Activated T-cell treated with anti-CD3 and anti-CD28 coated beads, Interleukin-2, amount 50 U/mL, for 1 hour (primary cell): ENCODE measurements around the gene NUBP2.

Source experiments
- DNase-seq: peaks from one replicate; pipeline ENCODE4 v3.0.0-alpha.2; 2020

NUBP2 gene

DNA sequence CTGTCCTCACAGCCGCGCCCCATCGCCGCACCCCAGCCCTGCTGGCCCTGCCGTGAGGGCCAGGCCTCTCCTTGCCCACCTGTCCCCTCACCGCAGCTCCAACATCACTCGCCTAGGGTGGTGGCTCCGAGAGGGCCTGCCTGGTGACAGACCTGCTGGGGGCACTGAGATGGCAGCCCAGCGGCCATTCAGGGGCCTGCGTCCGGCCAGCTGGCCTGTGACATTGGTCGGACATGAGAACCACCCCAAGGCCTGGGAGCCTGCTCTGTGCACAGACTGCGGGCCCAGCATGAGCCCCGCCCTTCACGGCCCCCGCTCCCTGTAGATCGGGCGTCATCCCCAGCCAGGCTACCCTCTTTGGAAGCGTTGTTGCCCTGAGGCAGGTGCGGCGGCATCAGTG lies 23.2 kb upstream of the NUBP2 start:
- DNase-seq: no peak

DNA sequence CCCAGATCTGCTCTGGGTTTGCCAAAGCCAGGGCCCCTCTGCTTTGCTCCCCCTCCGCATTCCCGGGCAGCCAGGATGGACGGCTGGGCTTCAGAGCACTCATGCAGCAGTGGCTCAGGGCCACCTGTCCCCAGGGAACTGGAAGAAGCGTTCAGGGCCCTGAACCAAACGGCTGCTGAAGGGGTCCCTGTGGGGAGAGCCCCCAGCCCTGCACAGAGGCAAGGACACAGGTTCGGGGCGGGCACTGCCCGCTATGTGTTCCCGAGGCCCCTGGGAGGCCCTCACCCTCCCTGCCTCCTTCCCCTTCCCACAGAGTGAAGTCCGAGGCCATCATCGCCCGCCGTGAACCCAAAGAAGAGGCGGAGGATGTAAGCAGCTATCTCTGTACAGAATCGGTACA lies 21.8 kb upstream of the NUBP2 start:
- no peak for DNase-seq

DNA sequence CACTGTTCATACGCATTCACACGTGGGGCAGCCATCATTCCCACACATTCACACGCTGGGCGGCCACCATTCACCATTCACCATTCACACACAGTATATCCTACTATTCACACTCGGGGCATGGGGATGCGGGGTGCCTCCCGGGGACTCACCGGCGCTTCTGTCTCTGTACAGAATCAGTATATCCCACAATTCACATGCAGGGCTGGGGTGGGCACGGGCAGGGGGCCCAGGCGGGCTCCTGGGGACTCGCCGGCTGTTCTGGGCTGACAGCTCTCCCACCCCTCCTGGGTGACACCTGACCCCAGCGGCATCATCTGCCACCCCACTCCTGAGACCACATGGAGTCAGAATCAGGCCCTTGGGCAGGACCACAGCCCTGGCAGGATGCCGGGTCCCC lies 21.0 kb upstream of the NUBP2 start:
- no peak for DNase-seq

DNA sequence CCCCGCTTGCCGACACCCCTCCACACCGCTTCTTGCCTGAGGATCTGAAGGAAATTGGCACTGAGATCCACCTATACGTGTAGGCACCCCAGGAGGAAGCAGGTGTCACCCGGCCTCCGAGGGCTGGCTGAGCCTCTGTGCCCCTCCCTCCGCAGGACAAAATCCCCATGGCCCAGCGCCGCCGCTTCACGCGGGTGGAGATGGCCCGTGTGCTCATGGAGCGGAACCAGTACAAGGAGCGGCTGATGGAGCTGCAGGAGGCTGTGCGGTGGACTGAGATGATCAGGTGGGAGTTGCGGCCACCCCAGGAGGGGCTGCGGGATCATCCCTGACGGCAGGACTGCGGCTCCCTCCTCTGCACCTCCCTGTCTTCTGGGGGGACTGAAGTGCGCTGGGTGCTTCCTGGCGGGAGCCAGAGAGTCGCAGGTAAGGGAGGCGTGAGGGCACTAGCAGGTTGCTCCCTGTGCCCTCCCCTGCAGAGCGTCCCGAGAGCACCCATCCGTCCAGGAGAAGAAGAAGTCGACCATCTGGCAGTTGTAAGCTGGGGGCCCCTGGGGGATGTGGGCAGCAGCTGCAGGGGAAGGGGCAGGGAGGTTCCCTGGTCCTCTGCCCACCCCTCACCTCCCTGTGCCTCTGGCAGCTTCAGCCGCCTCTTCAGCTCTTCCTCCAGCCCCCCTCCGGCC lies 20.4 kb upstream of the NUBP2 start:
- DNase-seq: no peak

DNA sequence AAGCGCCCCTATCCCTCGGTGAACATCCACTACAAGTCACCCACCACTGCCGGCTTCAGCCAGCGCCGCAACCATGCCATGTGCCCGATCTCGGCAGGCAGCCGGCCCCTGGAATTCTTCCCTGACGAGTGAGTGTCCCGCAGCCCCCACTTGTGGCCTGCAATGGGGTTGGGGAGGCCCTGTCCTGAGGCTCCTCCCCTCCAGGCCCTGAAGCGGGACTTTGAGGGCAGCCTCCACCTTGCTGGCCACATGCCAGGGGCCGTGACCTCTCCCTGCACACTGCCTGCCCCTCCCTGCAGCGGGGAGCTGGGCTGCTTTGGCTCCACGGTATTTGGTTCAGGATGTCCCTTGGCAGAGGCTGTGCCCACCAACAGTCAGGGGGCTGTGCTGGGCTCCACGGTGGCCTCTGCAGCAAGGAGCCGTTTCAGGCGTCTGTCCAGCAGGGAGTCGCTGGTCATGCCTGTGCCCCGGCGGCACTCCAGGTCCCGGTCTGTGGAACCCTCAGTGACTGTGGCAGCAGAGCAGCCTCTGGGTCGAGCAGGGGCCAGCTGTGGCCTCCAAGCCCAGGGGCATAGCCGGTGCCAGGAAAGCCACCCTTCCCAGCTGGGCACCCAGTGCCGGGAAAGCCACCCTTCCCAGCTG lies 19.8 kb upstream of the NUBP2 start:
- no peak for DNase-seq

DNA sequence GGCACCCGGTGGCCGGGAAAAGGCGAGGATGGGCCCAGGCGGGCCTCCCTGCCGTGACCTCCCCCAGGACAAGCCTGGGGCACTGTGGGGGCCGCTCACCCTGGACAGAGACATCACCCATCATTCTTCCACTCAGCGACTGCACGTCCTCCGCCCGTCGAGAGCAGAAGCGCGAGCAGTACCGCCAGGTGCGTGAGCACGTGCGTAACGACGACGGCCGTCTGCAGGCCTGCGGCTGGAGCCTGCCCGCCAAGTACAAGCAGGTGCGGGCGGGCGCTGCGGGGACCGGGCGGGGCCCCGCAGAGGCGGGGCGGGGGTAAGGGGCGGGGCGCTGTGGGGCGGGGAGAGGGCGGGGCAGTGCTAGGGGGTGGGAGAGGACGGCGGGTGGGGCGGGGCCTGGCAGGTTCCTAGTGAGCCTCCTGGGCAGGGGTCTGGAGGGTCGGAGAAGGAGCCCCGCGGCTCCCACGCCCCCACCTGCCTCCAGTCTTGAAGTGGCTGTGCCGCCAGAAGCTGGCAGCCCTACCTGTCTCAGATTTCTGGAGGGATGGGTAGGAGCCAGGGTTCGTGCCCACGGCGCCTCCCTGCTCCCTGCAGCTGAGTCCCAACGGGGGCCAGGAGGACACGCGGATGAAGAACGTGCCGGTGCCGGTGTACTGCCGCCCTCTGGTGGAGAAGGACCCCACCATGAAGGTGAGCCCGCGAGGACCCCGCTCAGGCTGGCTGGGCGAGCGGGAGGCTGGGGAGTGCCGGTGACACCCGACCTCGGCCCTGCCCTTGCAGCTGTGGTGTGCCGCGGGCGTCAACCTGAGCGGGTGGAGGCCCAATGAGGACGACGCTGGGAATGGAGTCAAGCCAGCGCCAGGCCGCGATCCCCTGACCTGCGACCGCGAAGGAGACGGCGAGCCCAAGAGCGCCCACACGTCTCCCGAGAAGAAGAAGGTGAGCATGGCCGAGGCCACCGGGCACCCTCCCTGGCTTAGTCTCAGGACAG lies 18.9 kb upstream of the NUBP2 start:
- DNase-seq: no peak

DNA sequence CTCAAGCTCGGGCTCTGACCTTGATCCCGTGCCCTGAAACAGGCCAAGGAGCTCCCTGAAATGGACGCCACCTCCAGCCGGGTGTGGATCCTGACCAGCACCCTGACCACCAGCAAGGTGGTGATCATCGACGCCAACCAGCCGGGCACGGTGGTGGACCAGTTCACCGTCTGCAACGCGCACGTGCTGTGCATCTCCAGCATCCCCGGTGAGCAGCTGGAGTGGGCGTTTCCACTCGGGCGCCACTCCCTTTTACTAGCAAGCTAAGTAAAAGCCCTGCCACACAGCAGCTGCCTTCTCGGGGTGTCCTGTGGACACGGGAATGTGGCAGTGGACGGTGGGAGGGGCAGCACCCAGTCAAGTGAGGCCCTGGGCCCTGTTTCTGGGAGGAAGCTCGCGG lies 17.8 kb upstream of the NUBP2 start:
- no peak for DNase-seq

DNA sequence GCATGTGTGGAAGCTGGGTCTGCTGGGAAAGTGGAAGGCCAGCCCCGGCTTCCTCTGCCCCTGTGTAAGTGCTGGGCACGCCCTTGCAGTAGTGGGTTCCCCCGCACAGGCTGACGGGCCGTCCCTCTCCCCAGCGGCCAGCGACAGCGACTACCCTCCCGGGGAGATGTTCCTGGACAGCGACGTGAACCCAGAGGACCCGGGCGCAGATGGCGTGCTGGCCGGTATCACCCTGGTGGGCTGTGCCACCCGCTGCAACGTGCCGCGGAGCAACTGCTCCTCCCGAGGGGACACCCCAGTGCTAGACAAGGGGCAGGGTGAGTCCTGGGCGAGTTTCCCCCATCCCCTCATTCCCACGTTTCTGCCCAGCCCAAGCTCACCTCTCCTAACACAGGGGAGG lies 16.9 kb upstream of the NUBP2 start:
- DNase-seq: no peak

DNA sequence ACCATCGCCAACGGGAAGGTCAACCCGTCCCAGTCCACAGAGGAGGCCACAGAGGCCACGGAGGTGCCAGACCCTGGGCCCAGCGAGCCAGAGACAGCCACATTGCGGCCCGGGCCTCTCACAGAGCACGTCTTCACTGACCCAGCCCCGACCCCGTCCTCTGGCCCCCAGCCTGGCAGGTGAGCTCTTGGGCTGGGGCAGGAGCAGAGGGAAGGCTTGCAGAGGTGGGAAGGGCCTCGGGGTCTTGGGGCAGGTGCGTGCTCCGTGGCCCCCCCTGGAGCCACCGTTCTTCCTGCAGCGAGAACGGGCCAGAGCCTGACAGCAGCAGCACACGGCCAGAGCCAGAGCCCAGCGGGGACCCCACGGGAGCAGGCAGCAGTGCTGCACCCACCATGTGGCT lies 16.5 kb upstream of the NUBP2 start:
- DNase-seq: no peak

DNA sequence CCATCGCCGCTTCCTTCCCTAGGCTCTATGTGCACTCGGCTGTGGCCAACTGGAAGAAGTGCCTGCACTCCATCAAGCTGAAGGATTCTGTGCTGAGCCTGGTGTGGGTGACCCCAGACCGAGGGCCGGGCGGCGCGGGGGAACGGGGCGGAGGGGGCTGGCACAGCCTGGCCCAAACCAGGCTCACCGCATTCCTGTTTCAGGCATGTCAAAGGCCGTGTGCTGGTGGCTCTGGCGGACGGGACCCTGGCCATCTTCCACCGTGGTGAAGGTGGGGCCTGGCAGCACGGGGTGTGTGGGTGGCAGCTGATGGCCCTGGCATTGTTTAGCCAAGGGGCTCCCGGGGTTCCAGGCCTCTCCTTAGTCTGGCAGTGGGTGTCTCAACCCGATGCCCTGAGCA lies 16.1 kb upstream of the NUBP2 start:
- no peak for DNase-seq

DNA sequence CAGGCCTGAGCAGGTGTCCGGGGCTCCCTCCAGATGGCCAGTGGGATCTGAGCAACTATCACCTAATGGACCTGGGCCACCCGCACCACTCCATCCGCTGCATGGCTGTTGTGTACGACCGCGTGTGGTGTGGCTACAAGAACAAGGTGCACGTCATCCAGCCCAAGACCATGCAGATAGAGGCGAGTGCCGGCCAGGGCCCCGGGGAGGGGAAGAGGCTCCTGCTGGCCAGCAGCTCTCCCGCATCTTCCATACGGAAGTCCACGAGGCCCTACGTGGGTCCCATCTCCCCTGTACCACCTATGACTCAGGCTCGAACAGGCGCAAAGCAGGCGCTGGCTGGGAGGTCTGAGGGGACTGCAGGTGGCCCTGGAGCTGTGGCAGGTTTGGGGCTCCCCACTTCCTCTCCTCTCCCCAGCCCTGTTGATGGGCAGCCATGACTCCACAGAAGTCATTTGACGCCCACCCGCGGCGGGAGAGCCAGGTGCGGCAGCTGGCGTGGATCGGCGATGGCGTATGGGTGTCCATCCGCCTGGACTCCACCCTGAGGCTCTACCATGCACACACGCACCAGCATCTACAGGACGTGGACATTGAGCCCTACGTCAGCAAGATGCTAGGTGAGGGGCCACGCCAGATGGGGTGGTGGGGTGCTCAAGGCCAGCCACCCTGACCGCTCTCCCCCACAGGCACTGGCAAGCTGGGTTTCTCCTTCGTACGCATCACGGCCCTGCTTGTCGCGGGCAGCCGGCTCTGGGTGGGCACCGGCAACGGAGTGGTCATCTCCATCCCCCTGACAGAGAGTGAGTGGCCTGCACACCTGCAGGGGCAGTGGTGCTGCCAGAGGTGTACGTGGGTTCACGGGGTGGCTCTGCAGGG lies 15.4 kb upstream of the NUBP2 start:
- no peak for DNase-seq

DNA sequence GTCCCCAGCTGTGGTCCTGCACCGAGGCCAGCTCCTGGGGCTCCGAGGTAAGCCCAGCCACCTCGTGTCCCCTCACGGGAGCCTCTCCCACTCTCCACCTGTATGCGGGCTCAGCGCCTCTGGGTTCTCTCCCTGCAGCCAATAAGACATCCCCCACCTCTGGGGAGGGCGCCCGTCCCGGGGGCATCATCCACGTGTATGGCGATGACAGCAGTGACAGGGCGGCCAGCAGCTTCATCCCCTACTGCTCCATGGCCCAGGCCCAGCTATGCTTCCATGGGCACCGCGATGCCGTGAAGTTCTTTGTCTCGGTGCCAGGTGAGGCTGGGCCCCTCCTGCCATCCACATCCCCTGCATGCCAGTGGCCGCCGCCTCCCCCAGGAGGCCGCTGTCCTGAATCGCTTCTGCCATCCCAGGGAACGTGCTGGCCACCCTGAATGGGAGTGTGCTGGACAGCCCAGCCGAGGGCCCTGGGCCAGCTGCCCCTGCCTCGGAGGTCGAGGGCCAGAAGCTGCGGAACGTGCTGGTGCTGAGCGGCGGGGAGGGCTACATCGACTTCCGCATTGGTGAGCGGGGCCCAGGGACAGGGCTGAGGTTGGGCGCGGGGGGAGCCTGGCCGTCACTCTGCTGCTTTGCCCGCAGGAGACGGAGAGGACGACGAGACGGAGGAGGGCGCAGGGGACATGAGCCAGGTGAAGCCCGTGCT lies 14.5 kb upstream of the NUBP2 start:
- no peak for DNase-seq

DNA sequence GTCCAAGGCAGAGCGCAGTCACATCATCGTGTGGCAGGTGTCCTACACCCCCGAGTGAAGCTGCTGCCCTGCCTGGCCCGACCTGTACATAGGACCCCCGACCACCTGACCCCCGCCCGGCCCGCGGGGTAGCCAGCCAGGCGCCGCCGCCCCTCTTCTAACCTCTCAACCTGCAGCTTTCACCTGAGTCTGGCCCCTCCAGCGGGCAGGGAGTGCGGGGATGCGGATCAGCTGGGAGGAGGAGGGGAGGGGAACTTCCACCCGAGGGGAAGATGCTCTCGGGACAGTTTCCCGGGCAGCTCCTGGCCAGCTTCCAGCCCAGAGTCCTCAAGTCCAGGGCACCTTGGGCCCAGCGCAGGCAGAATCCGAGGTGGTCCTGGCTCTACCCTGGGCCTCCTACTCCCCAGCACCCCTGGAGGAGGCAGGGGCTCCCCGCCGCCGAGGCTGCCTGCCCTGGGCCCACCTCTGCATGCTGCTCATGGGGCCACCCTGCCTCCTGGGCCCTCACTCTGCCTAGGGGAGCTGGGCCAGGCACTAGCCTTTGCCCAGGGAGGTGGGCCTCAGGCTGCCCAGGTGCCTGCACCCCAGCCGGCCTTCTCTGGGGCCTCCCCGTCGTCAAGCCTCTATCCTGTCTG lies 13.9 kb upstream of the NUBP2 start:
- no peak for DNase-seq

DNA sequence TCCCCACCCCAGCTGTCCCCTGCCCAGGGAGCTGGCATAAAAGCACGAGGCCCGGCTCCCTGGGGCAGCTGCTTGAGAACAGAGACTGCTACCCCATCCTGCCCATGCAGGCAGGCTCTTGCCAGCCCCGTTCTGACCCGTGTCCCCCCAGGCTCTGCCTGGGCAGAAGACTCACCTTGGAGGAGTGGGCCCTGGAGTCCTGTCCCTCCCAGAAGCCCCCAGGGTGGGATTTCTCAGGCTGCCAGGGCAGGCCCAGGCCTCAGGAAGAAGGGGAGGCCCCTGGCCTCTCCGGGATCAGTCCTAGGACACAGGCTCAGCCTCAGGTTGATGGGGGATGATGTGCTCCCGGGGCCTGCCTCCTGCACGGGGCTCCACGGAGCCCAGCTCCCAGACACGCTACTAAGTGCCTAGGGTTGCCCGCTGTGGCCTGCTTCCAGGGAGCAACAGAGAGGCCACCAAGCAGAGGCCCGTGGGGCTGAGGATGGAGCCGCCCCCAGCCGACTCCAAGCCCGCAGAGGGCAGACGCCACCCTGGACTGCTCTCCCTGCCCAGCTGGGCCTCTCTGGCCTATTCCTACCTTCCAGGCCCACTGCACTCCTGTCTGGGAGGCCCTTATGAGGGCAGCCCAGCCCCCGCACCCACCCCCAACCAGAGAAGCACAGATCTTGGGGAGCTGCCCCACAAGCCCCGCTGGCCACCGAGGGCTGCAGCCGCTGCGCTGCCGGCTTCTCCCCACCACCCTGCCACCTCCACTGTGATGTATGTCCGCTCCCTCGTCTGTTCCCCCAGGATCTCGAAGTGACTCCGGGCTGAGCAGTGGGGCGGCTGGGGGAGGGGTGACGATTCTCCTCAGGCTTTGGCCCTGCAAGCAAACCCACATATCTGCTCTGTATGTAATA lies 13.1 kb upstream of the NUBP2 start:
- DNase-seq: no peak

DNA sequence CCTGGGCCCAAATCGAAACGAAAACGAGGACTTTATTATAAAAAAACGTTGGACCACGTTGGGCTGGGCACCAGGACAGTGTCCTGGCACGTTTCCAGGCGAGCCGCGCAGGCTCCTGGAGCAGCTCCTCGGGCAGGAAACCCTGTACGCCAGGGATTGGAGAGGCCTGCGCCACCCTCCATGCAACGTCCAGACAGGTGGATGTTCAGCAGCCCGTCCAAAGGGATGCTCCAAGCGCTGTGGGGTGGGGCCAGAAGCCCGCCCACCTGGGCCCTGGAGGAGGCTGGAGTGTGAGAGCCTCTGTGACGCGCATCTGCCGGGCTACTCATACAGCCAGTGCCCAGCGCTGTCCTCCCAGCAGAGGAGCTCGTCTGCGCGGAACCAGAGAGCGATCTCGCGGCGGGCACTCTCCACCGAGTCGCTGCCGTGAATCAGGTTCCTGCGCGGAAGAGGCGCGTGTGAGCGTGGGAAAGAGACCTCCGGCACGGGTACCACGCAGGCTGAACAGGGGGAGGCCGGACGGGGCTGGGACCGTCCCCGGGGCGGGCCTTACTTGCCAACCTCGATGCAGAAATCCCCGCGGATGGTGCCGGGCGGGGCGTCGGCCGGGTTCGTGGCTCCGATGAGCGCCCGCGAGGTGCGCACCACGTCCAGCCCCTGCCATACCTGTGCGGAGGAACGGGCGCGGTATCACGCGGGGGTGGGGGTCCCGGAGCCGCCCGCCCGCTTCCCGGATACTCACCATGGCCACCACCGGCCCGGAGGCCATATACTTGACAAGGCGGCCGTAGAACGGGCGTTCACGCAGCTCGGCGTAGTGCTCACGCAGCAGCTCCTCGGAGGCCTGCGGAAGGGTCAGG lies 12.2 kb upstream of the NUBP2 start:
- DNase-seq: peak; percentile 66

DNA sequence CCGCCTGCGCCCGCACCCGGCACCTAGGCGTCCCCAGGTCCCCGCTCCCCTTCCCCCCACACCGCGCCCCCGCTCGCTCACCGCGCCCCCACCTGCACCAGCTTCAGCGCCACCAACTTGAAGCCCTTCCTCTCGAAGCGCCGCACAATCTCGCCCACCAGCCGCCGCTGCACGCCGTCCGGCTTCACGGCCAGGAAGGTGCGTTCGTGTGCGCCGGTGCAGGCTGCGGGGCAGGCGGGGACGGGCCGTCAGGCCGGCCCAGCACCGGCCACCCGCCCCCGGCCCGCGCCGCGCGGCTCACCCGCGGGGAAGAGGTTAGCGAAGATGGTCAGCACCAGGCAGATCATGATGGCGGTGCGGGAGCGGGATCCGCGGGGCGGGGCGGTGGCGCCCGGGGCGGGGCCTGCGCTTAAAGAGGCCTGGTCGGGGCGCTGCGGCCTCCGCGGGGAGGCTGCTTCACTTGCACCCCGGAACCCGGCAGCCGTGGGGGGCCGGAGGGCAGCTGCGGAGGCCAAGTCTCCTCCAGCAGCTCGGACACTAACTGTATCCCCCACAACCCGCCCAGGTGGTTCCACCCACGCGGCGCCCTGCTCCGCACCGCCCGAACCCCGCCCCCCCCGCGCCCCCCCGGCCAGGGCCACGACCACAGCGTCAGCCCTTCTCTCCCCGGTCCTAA lies 11.4 kb upstream of the NUBP2 start, which contains the start of gene NME3:
NME3 (minus strand) TSS at position 356 of the 676 bp plus-strand sequence; CDS start at position 347, 9 bp downstream.
- peak; percentile 86 for DNase-seq

DNA sequence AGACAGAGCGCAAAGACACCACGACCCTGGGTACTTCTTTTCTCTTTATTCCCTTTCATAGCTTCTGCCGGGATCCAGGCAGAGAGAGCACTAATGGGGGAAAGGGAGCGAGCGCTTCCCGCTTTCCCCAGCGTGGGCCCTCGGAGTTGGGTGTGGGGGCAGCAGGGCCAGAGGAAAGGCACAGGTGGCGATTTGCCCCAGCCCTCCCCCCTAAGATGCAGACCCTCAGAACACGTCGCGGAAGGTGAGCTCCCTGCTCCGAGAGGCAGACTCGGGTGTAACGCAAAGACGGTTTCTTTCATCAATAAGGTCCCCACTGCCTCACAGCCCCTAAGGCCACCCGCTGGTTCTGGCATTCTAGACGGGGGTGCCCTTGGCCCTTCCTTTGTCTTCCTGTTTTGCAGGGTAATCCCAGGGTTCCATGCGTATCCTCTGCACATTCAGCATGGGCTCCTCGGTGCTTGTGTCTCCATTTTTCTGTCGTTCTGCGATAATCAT lies 10.8 kb upstream of the NUBP2 start:
- peak; percentile 34 for DNase-seq

DNA sequence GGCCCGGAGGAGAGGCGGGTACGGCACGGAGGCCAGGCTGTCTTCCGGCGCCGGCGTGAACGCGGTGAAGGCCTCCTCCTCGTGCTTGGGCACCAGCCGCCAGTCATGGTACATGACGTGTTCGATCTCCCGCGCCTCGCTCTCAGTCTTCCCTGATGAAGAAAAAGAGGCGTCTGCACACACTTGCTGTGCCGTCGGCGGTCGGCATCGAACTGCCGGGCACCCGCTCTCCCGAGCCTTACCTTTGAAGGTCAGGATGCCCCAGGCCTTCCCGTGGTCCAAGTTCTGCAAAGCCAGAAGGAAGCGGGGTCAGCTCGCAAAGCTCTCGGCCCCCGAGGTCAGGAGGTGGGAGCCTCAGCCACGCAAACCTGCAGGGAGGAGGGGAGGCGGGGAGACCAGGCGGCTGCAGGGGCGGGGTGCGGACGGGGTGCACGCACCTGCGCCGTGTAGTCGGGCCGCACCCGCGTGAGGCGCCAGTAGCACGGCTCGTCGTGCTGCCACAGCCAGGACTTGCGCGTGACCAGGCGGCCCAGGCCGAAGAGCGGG lies 10.3 kb upstream of the NUBP2 start, which contains the start of gene EME2:
EME2 (plus strand) TSS at position 449 of the 546 bp plus-strand sequence. CDS start 418 bp downstream, outside the sequence.
- DNase-seq: no peak
